Measurements from ENCODE around the gene GTPBP2.
A peak's percentile ranks its signal among the peaks of the same experiment; 100 is the strongest.

The GTPBP2 gene

GRCh38 chr6:43629104-43629504, at the start of gene GTPBP2:
GTPBP2 (minus strand) TSS chr6:43629264; CDS start chr6:43629162, 102 bp downstream.
- H3K27ac ChIP-seq: peak within 1 kb of the TSS; percentile 99
- DNase-seq (ENCODE audit: low read depth, low spot score): peak; percentile 97

GRCh38 chr6:43678341-43678740, 49.3 kb upstream of the GTPBP2 start:
- H3K27ac ChIP-seq: no peak overlapping the region
- DNase-seq (ENCODE audit: low read depth, low spot score): no peak

- no peak for DNase-seq (ENCODE audit: low read depth, low spot score)
- no peak overlapping the region for H3K27ac ChIP-seq
Measured at GRCh38 chr6:43677759-43678158, 48.7 kb upstream of the GTPBP2 start.

- H3K27ac ChIP-seq: no peak overlapping the region
- DNase-seq (ENCODE audit: low read depth, low spot score): no peak
Measured at GRCh38 chr6:43676962-43677606, 48.0 kb upstream of the GTPBP2 start.

GRCh38 chr6:43674921-43675320, 45.9 kb upstream of the GTPBP2 start:
- no peak for DNase-seq (ENCODE audit: low read depth, low spot score)

GRCh38 chr6:43674291-43674690, 45.2 kb upstream of the GTPBP2 start:
- H3K27ac ChIP-seq: no peak overlapping the region
- no peak for DNase-seq (ENCODE audit: low read depth, low spot score)

More at GRCh38 chr6:43674921-43675320, 45.9 kb upstream of the GTPBP2 start:
- H3K27ac ChIP-seq: no peak overlapping the region

GRCh38 chr6:43673444-43674084, 44.5 kb upstream of the GTPBP2 start:
- H3K27ac ChIP-seq: no peak overlapping the region
- no peak for DNase-seq (ENCODE audit: low read depth, low spot score)

GRCh38 chr6:43671801-43672690, 43.0 kb upstream of the GTPBP2 start:
- no peak for DNase-seq (ENCODE audit: low read depth, low spot score)

GRCh38 chr6:43671011-43671800, 42.1 kb upstream of the GTPBP2 start:
- H3K27ac ChIP-seq: no peak overlapping the region
- no peak for DNase-seq (ENCODE audit: low read depth, low spot score)

More at GRCh38 chr6:43671801-43672690, 43.0 kb upstream of the GTPBP2 start:
- no peak overlapping the region for H3K27ac ChIP-seq

- peak overlapping the region; percentile 65 for H3K27ac ChIP-seq
- DNase-seq (ENCODE audit: low read depth, low spot score): no peak
Measured at GRCh38 chr6:43670623-43670986, 41.5 kb upstream of the GTPBP2 start.

- DNase-seq (ENCODE audit: low read depth, low spot score): peak; percentile 27
- H3K27ac ChIP-seq: peak overlapping the region; percentile 65
Measured at GRCh38 chr6:43669922-43670622, 41.0 kb upstream of the GTPBP2 start.

GRCh38 chr6:43669050-43669921, 40.2 kb upstream of the GTPBP2 start:
- no peak for DNase-seq (ENCODE audit: low read depth, low spot score)
- peak overlapping the region; percentile 65 for H3K27ac ChIP-seq

- DNase-seq (ENCODE audit: low read depth, low spot score): peak; percentile 57
- H3K27ac ChIP-seq: peak overlapping the region; percentile 65
Measured at GRCh38 chr6:43668151-43669028, 39.3 kb upstream of the GTPBP2 start.

GRCh38 chr6:43667245-43668150, 38.4 kb upstream of the GTPBP2 start:
- DNase-seq (ENCODE audit: low read depth, low spot score): peak; percentile 20
- peak overlapping the region; percentile 65 for H3K27ac ChIP-seq

- no peak for DNase-seq (ENCODE audit: low read depth, low spot score)
- no peak overlapping the region for H3K27ac ChIP-seq
Measured at GRCh38 chr6:43666196-43666920, 37.3 kb upstream of the GTPBP2 start.

- DNase-seq (ENCODE audit: low read depth, low spot score): peak; percentile 20
- no peak overlapping the region for H3K27ac ChIP-seq
Measured at GRCh38 chr6:43665376-43665775, 36.3 kb upstream of the GTPBP2 start.

Measured in epithelial cell of prostate (primary cell).